Measurements from ENCODE around the gene CC2D1B. TPM values are rescaled to one million over a fixed set of nuclear protein-coding genes. Genes with fewer than 3 reads are reported as not detected.
A peak's percentile ranks its signal among the peaks of the same experiment; 100 is the strongest.

Gene CC2D1B
- total RNA-seq, 1 experiment from 2014 or later: 34.7 TPM

- H3K4me3 ChIP-seq (ENCODE audit: low read depth, low read length, poor library complexity, severe bottlenecking): peak overlapping the region; percentile 83
- H3K27me3 ChIP-seq (replicated peaks; ENCODE audit: insufficient read depth, low read depth, low read length, poor library complexity): no peaks in the 10 kb centered on the region
- peaks cover 13% of the 10 kb centered on the region for H3K4me1 ChIP-seq (ENCODE audit: insufficient read depth, low read length, poor library complexity, severe bottlenecking)
- CTCF ChIA-PET: no interaction called here
- POLR2A ChIA-PET (ENCODE audit: low non-redundant PET): no interaction called here
- DNase-seq (ENCODE audit: low spot score): no peak
- H3K9me3 ChIP-seq (ENCODE audit: low read depth, low read length, poor library complexity, severe bottlenecking): no peaks in the 10 kb centered on the region
- intact Hi-C loops (cut with micrococcal nuclease; ENCODE audit: unreplicated experiment): loop anchor here (1.0 kb wide), 1 partner anchor 283 kb away; no protein-coding TSS in a partner anchor
- peaks cover 38% of the 10 kb centered on the region for H3K36me3 ChIP-seq (ENCODE audit: insufficient read depth, low read length, poor library complexity, severe bottlenecking)
- peak overlapping the region; percentile 95 for H3K27ac ChIP-seq (ENCODE audit: low read depth, low read length, poor library complexity, severe bottlenecking)
- TF ChIP-seq EZH2 (IDR thresholded peaks at IDR 0.05; ENCODE audit: borderline replicate concordance, low read depth, low read length, poor library complexity, severe bottlenecking): no peak
- TF ChIP-seq CTCF (conservative IDR thresholded peaks at IDR 0.05; ENCODE audit: low read depth, low read length): no peak
- no TSS peak for BruUV-seq (replicated peaks)
Observed at GRCh38 chr1:52402860-52403240, 36.8 kb upstream of the CC2D1B start.

GRCh38 chr1:52400131-52400530, 34.1 kb upstream of the CC2D1B start:
- BruUV-seq (replicated peaks): no TSS peak

GRCh38 chr1:52399629-52400028, 33.6 kb upstream of the CC2D1B start:
- no TSS peak for BruUV-seq (replicated peaks)
- Histone ChIP-seq H3K9me3 (ENCODE audit: low read depth, low read length, poor library complexity, severe bottlenecking) (no peaks in the 10 kb centered on the region), H3K27me3 (replicated peaks; ENCODE audit: insufficient read depth, low read depth, low read length, poor library complexity) (no peaks in the 10 kb centered on the region), H3K27ac (ENCODE audit: low read depth, low read length, poor library complexity, severe bottlenecking) (no peak overlapping the region), H3K4me3 (ENCODE audit: low read depth, low read length, poor library complexity, severe bottlenecking) (no peak overlapping the region), H3K4me1 (ENCODE audit: insufficient read depth, low read length, poor library complexity, severe bottlenecking) (peaks cover 13% of the 10 kb centered on the region), H3K36me3 (ENCODE audit: insufficient read depth, low read length, poor library complexity, severe bottlenecking) (peaks cover 57% of the 10 kb centered on the region)
- CTCF ChIA-PET: interaction anchor here (0.6 kb wide), 3 partner anchors 18 to 296 kb away, joined by 3 read pairs; no protein-coding TSS in a partner anchor
- POLR2A ChIA-PET (ENCODE audit: low non-redundant PET): no interaction called here
- intact Hi-C loops (cut with micrococcal nuclease; ENCODE audit: unreplicated experiment): no loop called here
- DNase-seq (ENCODE audit: low spot score): no peak
- TF ChIP-seq EZH2 (IDR thresholded peaks at IDR 0.05; ENCODE audit: borderline replicate concordance, low read depth, low read length, poor library complexity, severe bottlenecking) (no peak), CTCF (conservative IDR thresholded peaks at IDR 0.05; ENCODE audit: low read depth, low read length) (no peak)

More at GRCh38 chr1:52400131-52400530, 34.1 kb upstream of the CC2D1B start:
- TF ChIP-seq EZH2 (IDR thresholded peaks at IDR 0.05; ENCODE audit: borderline replicate concordance, low read depth, low read length, poor library complexity, severe bottlenecking): no peak
- no peak for TF ChIP-seq CTCF (conservative IDR thresholded peaks at IDR 0.05; ENCODE audit: low read depth, low read length)
- DNase-seq (ENCODE audit: low spot score): no peak
- Histone ChIP-seq H3K36me3 (ENCODE audit: insufficient read depth, low read length, poor library complexity, severe bottlenecking) (peaks cover 52% of the 10 kb centered on the region), H3K27me3 (replicated peaks; ENCODE audit: insufficient read depth, low read depth, low read length, poor library complexity) (no peaks in the 10 kb centered on the region), H3K4me3 (ENCODE audit: low read depth, low read length, poor library complexity, severe bottlenecking) (no peak overlapping the region), H3K27ac (ENCODE audit: low read depth, low read length, poor library complexity, severe bottlenecking) (no peak overlapping the region), H3K4me1 (ENCODE audit: insufficient read depth, low read length, poor library complexity, severe bottlenecking) (peaks cover 13% of the 10 kb centered on the region), H3K9me3 (ENCODE audit: low read depth, low read length, poor library complexity, severe bottlenecking) (no peaks in the 10 kb centered on the region)
- CTCF ChIA-PET: interaction anchor here (0.6 kb wide), 1 partner anchor 18 kb away, joined by 3 read pairs; no protein-coding TSS in a partner anchor
- intact Hi-C loops (cut with micrococcal nuclease; ENCODE audit: unreplicated experiment): no loop called here
- POLR2A ChIA-PET (ENCODE audit: low non-redundant PET): no interaction called here

Measured in A673 (cell line).